Thymus (tissue), 11 donors: ENCODE measurements around the gene ZFPM1. TPM values are rescaled to one million over a fixed set of nuclear protein-coding genes. Genes with fewer than 3 reads are reported as not detected.
A peak's percentile ranks its signal among the peaks of the same experiment; 100 is the strongest.

Experiments
- DNase-seq, 9 donors: peaks; one replicate each; pipeline ENCODE4 v3.0.0-alpha.2; 2013; ENCODE audit warnings: low spot score in 9 of 9, low read depth in 6 of 9, missing footprints in 1 of 9
- H3K27ac ChIP-seq, 2 donors: one replicate each; pipeline ENCODE4 v1.5.1; 2013; ENCODE audit warnings: control low read depth in 1 of 2, low read depth in 1 of 2, low read length in 1 of 2, mild to moderate bottlenecking in 1 of 2, moderate library complexity in 1 of 2
- H3K27me3 ChIP-seq, 2 donors: one replicate each; pipeline ENCODE4 v1.5.1; 2013; ENCODE audit warnings: low read length in 1 of 2; ENCODE audit not compliant: control insufficient read depth in 2 of 2, insufficient read depth in 1 of 2
- H3K36me3 ChIP-seq, 2 donors: one replicate each; pipeline ENCODE4 v1.5.1; 2013; ENCODE audit warnings: low read length in 1 of 2, mild to moderate bottlenecking in 1 of 2, moderate library complexity in 1 of 2; ENCODE audit not compliant: control insufficient read depth in 2 of 2, insufficient read depth in 2 of 2
- H3K4me1 ChIP-seq, 2 donors: one replicate each; pipeline ENCODE4 v1.5.1; 2013; ENCODE audit warnings: low read length in 2 of 2; ENCODE audit not compliant: control insufficient read depth in 2 of 2, insufficient read depth in 2 of 2
- H3K4me3 ChIP-seq, 2 donors: one replicate each; pipeline ENCODE4 v1.5.1; 2013; ENCODE audit warnings: low read length in 2 of 2, control low read depth in 1 of 2, mild to moderate bottlenecking in 1 of 2
- H3K9me3 ChIP-seq, 2 donors: one replicate each; pipeline ENCODE4 v1.5.1; 2013; ENCODE audit warnings: low read length in 1 of 2, mild to moderate bottlenecking in 1 of 2; ENCODE audit not compliant: control insufficient read depth in 2 of 2, insufficient read depth in 1 of 2
- WGBS: extraction: QIAGEN DNeasy Blood & Tissue Kit; methylation state at CpG from one replicate; pipeline ENCODE4 v1.1.7; 2013; 5-methylcytosine and 5-hydroxymethylcytosine counted together
- polyA plus RNA-seq: library from polyadenylated mRNA; stranded (reverse); fragments of 200-250 nt; gene quantifications from one replicate; pipeline ENCODE4 v1.2.3, GENCODE V29; 2013
- total RNA-seq: library from RNA; stranded (reverse); fragments of 120-200 nt; gene quantifications from one replicate; pipeline ENCODE4 v1.2.4, GENCODE V29; 2013
- donor health status: healthy.

ZFPM1 gene
- total and polyA plus RNA-seq, 2 donors = 1.6 to 4.2 TPM

DNA sequence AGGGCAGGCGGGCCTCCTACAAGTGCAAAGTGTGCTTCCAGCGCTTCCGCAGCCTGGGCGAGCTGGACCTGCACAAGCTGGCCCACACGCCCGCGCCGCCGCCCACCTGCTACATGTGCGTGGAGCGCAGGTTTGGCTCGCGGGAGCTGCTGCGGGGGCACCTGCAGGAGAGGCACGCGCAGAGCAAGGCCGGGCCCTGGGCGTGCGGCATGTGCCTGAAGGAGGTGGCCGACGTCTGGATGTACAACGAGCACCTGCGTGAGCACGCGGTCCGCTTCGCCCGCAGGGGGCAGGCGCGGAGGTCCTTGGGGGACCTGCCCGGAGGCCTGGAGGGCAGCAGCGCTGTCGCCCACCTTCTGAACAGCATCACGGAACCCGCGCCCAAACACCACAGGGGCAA, 16.3 kb upstream of the ZFPM1 start:
- H3K36me3 ChIP-seq = no peaks in the 10 kb centered on the region
- H3K4me1 ChIP-seq = no peaks in the 10 kb centered on the region
- no peaks in the 10 kb centered on the region for H3K9me3 ChIP-seq
- 97% methylated on average over 36 of the region's 36 CpGs for WGBS
- no peak overlapping the region for H3K4me3 ChIP-seq
- no peak for DNase-seq
- H3K27me3 ChIP-seq = peaks cover 0 to 21% of the 10 kb centered on the region in 2 donors
- no peak overlapping the region for H3K27ac ChIP-seq

DNA sequence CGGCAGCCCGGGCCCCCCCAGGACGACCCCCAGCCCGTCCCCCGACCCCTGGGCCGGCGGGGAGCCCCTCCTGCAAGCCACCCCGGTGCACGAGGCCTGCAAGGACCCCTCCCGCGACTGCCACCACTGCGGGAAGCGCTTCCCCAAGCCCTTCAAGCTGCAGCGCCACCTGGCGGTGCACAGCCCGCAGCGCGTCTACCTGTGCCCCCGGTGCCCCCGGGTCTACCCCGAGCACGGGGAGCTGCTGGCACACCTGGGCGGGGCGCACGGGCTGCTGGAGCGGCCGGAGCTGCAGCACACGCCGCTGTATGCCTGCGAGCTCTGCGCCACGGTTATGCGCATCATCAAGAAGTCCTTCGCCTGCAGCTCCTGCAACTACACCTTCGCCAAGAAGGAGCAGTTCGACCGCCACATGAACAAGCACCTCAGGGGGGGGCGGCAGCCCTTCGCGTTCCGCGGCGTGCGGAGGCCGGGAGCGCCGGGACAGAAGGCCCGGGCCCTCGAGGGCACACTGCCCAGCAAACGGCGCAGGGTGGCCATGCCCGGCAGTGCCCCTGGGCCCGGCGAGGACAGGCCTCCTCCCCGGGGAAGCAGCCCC, 15.6 kb upstream of the ZFPM1 start:
- no peaks in the 10 kb centered on the region for H3K4me1 ChIP-seq
- peak in 3 of 9 donors; percentile 32 to 71 (median 60) for DNase-seq
- no peaks in the 10 kb centered on the region for H3K9me3 ChIP-seq
- H3K4me3 ChIP-seq = no peak overlapping the region
- H3K27me3 ChIP-seq = peaks cover 0 to 14% of the 10 kb centered on the region in 2 donors
- no peaks in the 10 kb centered on the region for H3K36me3 ChIP-seq
- WGBS = 63% methylated on average over 55 of the region's 55 CpGs
- H3K27ac ChIP-seq = no peak overlapping the region

DNA sequence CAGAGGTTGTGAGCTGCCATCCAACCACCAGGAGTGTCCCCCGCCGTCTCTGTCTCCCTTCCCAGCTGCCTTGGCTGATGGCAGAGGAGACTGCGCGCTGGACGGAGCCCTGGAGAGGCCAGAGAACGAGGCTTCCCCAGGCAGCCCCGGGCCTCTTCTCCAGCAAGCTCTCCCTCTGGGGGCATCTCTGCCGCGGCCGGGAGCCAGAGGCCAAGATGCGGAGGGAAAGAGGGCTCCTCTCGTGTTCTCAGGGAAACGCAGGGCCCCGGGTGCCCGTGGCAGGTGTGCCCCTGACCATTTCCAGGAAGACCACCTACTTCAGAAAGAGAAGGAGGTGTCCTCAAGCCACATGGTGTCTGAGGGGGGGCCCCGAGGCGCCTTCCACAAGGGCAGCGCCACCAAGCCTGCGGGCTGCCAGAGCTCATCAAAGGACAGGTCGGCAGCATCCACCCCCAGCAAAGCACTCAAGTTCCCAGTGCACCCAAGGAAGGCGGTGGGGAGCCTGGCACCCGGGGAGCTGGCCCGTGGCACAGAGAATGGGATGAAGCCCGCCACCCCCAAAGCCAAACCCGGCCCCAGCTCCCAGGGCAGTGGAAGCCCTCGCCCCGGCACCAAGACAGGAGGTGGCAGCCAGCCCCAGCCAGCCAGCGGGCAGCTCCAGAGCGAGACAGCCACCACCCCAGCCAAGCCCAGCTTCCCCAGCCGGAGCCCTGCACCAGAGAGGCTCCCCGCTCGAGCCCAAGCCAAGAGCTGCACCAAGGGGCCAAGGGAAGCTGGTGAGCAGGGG, 14.8 kb upstream of the ZFPM1 start:
- Histone ChIP-seq H3K36me3 (no peaks in the 10 kb centered on the region), H3K4me1 (peaks cover 0 to 7% of the 10 kb centered on the region in 2 donors), H3K27me3 (peaks cover 0 to 6% of the 10 kb centered on the region in 2 donors), H3K27ac (no peak overlapping the region), H3K9me3 (no peaks in the 10 kb centered on the region), H3K4me3 (no peak overlapping the region)
- no peak for DNase-seq
- 96% methylated on average over 32 of the region's 32 CpGs for WGBS

DNA sequence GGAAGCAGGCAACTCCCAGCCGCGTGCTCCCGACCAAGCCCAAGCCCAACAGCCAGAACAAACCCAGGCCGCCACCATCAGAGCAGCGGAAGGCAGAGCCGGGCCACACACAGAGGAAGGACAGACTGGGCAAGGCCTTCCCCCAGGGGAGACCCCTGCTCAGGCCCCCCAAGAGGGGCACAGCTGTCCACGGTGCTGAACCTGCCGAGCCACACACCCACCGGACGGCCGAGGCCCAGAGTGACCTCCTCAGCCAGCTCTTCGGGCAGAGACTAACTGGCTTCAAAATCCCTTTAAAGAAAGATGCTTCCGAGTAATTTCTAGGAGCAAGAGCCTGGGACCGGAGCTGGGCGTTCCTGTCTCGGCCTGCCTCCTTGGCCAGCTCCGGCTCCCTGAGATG, 14.1 kb upstream of the ZFPM1 start:
- no peaks in the 10 kb centered on the region for H3K36me3 ChIP-seq
- 91% methylated on average over 17 of the region's 17 CpGs for WGBS
- peaks cover 0 to 4% of the 10 kb centered on the region in 2 donors for H3K27me3 ChIP-seq
- no peak overlapping the region for H3K4me3 ChIP-seq
- no peaks in the 10 kb centered on the region for H3K9me3 ChIP-seq
- H3K27ac ChIP-seq = no peak overlapping the region
- no peak for DNase-seq
- peaks cover 0 to 9% of the 10 kb centered on the region in 2 donors for H3K4me1 ChIP-seq

DNA sequence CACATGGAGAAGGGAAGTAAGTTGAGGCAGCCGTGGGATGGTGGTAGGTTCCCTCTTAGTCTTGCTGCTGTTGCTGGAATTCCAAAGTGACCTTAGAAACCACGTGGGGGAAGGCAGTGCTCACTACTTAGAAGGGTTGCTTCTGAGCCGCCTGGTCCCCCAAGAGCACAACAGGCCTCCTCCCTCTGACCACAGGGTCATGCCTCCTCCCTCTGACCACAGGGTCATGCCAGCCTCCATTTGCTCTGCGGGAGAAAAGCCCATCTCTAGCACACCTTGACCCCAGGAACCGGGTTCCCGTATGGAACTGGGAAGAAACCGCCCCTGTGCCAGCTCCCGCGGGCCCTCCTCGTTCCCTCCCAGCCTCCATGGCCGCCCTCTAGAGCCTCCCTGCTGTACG, 13.4 kb upstream of the ZFPM1 start:
- Histone ChIP-seq H3K4me3 (no peak overlapping the region), H3K27ac (no peak overlapping the region), H3K9me3 (no peaks in the 10 kb centered on the region), H3K27me3 (peaks cover 0 to 10% of the 10 kb centered on the region in 2 donors), H3K4me1 (peaks cover 0 to 9% of the 10 kb centered on the region in 2 donors), H3K36me3 (no peaks in the 10 kb centered on the region)
- DNase-seq = no peak
- 97% methylated on average over 12 of the region's 12 CpGs for WGBS

DNA sequence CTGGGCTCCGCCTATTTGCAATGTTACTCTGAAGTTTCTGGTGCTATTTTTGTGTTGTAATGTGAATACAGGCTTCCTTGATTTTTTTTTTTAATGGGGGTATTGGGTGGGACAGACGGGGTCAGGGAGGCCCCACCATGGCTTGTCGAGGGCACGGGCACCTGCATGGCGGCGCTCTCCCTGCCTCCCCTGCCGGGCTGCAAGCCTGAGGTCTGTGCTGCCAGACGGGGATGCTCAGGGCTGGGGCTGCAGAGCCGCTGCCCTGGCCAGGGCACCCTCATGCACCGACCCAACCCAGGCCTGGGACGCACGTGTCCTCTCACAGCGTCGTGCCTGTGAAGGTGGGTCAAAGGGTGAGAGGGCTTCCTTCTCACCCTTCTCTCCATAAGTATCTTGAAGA, 13.0 kb upstream of the ZFPM1 start:
- H3K9me3 ChIP-seq = no peaks in the 10 kb centered on the region
- no peaks in the 10 kb centered on the region for H3K36me3 ChIP-seq
- H3K27ac ChIP-seq = no peak overlapping the region
- DNase-seq = no peak
- 91% methylated on average over 14 of the region's 14 CpGs for WGBS
- H3K27me3 ChIP-seq = peaks cover 0 to 10% of the 10 kb centered on the region in 2 donors
- peaks cover 0 to 9% of the 10 kb centered on the region in 2 donors for H3K4me1 ChIP-seq
- H3K4me3 ChIP-seq = no peak overlapping the region

DNA sequence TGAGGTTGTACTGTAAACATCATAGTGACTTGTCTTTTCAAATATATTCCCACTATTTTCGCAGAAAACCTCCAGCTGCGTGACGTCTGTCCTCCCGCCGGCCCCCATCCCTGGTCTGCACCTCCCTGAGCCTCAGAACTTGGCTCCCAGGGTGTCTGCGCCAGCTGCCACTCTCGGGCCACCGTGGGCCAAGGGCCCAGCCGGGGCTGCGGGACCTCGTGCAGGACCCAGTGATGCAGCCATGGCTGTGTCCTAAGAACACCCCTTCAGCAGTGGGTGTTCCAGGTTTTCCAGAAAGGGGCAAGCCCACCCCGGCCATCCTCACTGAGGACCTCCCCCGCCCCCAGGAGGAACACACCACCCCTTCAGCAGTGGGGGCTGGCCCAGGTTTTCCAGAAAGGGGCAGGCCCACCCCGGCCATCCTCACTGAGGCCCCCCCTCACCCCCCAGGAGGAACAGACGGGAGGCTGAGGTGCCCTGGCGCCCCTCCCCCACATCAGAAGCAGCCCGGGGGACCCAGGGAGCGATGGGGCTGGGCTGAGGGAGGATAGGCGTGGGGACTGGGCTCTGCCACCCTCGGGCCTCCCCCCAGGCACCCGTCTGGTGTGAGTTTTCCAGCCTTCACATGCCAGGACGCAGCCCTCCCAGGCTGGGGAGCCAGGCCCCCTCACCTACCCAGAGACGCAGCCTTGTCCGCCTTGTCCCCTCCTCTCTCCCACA, 12.2 kb upstream of the ZFPM1 start:
- H3K27me3 ChIP-seq = peaks cover 0 to 14% of the 10 kb centered on the region in 2 donors
- H3K4me1 ChIP-seq = peaks cover 0 to 9% of the 10 kb centered on the region in 2 donors
- H3K4me3 ChIP-seq = no peak overlapping the region
- no peaks in the 10 kb centered on the region for H3K9me3 ChIP-seq
- no peaks in the 10 kb centered on the region for H3K36me3 ChIP-seq
- H3K27ac ChIP-seq = no peak overlapping the region
- 91% methylated on average over 24 of the region's 24 CpGs for WGBS
- DNase-seq = no peak

DNA sequence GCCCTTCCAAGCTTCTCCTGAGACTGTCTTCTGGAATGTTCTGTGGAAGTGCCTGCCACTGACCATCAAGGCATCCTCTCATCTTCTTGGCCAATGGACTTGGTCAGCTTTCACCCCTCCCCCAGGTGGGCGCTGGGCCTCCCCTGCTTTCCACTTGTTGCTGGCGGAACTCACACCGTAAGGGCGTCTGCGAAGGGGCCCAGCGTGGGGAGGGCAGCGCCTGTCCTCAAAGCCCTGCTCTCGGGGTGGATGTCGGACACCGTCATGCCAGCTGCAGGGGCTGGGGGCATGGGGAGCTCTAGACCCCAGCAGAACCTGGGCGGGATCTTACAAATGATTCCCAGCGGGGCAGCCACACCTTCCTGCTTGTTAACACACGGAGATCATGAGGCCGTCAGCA, 11.6 kb upstream of the ZFPM1 start:
- peaks cover 0 to 9% of the 10 kb centered on the region in 2 donors for H3K4me1 ChIP-seq
- no peaks in the 10 kb centered on the region for H3K36me3 ChIP-seq
- peaks cover 0 to 18% of the 10 kb centered on the region in 2 donors for H3K27me3 ChIP-seq
- no peak for DNase-seq
- H3K4me3 ChIP-seq = no peak overlapping the region
- H3K27ac ChIP-seq = no peak overlapping the region
- WGBS = 95% methylated on average over 14 of the region's 14 CpGs
- no peaks in the 10 kb centered on the region for H3K9me3 ChIP-seq

DNA sequence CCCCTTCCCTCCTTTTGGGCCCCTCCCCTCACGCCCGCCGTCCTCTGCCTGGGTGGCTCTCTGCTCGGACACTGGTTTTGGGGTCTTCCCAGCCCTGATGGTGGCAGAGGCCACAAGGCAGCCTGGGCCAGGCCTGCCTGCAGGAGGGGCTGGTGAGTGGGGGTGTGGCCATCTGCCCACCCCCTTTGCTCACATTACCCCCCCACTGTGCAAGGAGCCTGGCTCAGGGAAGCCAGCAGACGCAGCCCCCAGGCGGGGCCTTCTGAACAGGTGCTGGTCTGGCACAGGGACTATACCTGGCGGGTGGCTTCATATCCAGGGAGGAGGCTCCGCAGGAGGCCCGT, 10.7 kb upstream of the ZFPM1 start:
- H3K36me3 ChIP-seq = no peaks in the 10 kb centered on the region
- H3K27ac ChIP-seq = no peak overlapping the region
- 87% methylated on average over 9 of the region's 9 CpGs for WGBS
- H3K4me3 ChIP-seq = no peak overlapping the region
- no peaks in the 10 kb centered on the region for H3K9me3 ChIP-seq
- DNase-seq = no peak
- peaks cover 2 to 25% of the 10 kb centered on the region in 2 donors for H3K27me3 ChIP-seq
- peaks cover 0 to 9% of the 10 kb centered on the region in 2 donors for H3K4me1 ChIP-seq
